Neural cell (in vitro differentiated cells): ENCODE data around the gene AFAP1L1. TPM values are rescaled to one million over a fixed set of nuclear protein-coding genes. Genes with fewer than 3 reads are reported as not detected.

Experiments used
- H2AFZ ChIP-seq: fragments of 200-600, 300-800 bp; sonication (generic), shearing (Covaris generic); 2 replicates; pipeline ENCODE4 v1.6.0; 2014; ENCODE audit warnings: low read depth, mild to moderate bottlenecking, antibody characterized with exemption, low read length, moderate library complexity
- H3F3A ChIP-seq: fragments of 200-600 bp; shearing (Covaris generic); 2 replicates; pipeline ENCODE4 v1.6.1; 2016; ENCODE audit warnings: mild to moderate bottlenecking, moderate library complexity, mixed read lengths, antibody characterized with exemption, low read length; ENCODE audit not compliant: insufficient read depth, poor library complexity, severe bottlenecking
- H3K27ac ChIP-seq: fragments of 200-600, 300-800 bp; sonication (generic), shearing (Covaris generic); 2 replicates; pipeline ENCODE4 v1.5.1; 2014; ENCODE audit warnings: mild to moderate bottlenecking, low read length, moderate library complexity
- H3K27me3 ChIP-seq: fragments of 300-800, 200-600 bp; sonication (generic), shearing (Covaris generic); 2 replicates; pipeline ENCODE4 v1.6.0; 2014; ENCODE audit warnings: mild to moderate bottlenecking, low read depth, low read length, moderate library complexity; ENCODE audit not compliant: insufficient read depth
- H3K36me3 ChIP-seq: fragments of 300-800, 200-600 bp; sonication (generic), shearing (Covaris generic); 2 replicates; pipeline ENCODE4 v1.5.1; 2014; ENCODE audit warnings: mild to moderate bottlenecking, antibody characterized with exemption, low read length, moderate library complexity; ENCODE audit not compliant: insufficient read depth
- H3K4me2 ChIP-seq: fragments of 300-800, 200-600 bp; sonication (generic), shearing (Covaris generic); 2 replicates; pipeline ENCODE4 v1.6.0; 2014; ENCODE audit warnings: mild to moderate bottlenecking, low read length
- H3K4me3 ChIP-seq: fragments of 300-800, 200-600 bp; sonication (generic), shearing (Covaris generic); 2 replicates; pipeline ENCODE4 v1.5.1; 2014; ENCODE audit warnings: mild to moderate bottlenecking, low read length, moderate library complexity
- H3K79me2 ChIP-seq: fragments of 200-600 bp; shearing (Covaris generic); replicated peaks from 2 replicates; pipeline ENCODE4 v1.6.0; 2014; ENCODE audit warnings: mild to moderate bottlenecking, low read length, moderate library complexity; ENCODE audit not compliant: insufficient read depth
- H3K9ac ChIP-seq: fragments of 300-800, 200-600 bp; sonication (generic), shearing (Covaris generic); 2 replicates; pipeline ENCODE4 v1.6.1; 2016; ENCODE audit warnings: mild to moderate bottlenecking, low read length, mixed read lengths
- H3K9me2 ChIP-seq: fragments of 200-600 bp; shearing (Covaris generic); 2 replicates; pipeline ENCODE4 v1.6.1; 2016; ENCODE audit warnings: mild to moderate bottlenecking, low read length, mixed read lengths; ENCODE audit not compliant: insufficient read depth
- H3K9me3 ChIP-seq: fragments of 200-600, 300-800 bp; sonication (generic), shearing (Covaris generic); 2 replicates; pipeline ENCODE4 v1.6.1; 2016; ENCODE audit warnings: mild to moderate bottlenecking, mixed run types, low read length, moderate library complexity, mixed read lengths
- H4K20me1 ChIP-seq: fragments of 200-600 bp; shearing (Covaris generic); 2 replicates; pipeline ENCODE4 v1.6.1; 2016; ENCODE audit warnings: mild to moderate bottlenecking, mixed run types; ENCODE audit not compliant: insufficient read depth
- CTCF ChIP-seq: fragments of 450-650 bp; IDR thresholded peaks from 2 replicates; pipeline ENCODE4 v1.5.1; 2014; ENCODE audit warnings: antibody characterized with exemption, mild to moderate bottlenecking, moderate library complexity; ENCODE audit not compliant: poor library complexity, severe bottlenecking
- EP300 ChIP-seq: fragments of 450-650 bp; conservative IDR thresholded peaks from 2 replicates; pipeline ENCODE4 v1.6.1; 2014; ENCODE audit warnings: antibody characterized with exemption, mild to moderate bottlenecking, moderate library complexity; ENCODE audit not compliant: poor library complexity, severe bottlenecking
- EZH2 ChIP-seq: fragments of 200-600, 300-800 bp; shearing (Covaris generic), sonication (generic); IDR thresholded peaks from 2 replicates; pipeline ENCODE4 v1.6.1; 2014; ENCODE audit warnings: antibody characterized with exemption, low read length, borderline replicate concordance, mild to moderate bottlenecking; ENCODE audit not compliant: insufficient read depth, poor library complexity, severe bottlenecking
- MXI1 ChIP-seq: fragments of 450-650 bp; conservative IDR thresholded peaks from 2 replicates; pipeline ENCODE4 v1.6.1; 2014; ENCODE audit warnings: antibody characterized with exemption, mild to moderate bottlenecking; ENCODE audit not compliant: poor library complexity, severe bottlenecking
- POLR2AphosphoS5 ChIP-seq: IDR thresholded peaks from 2 replicates; pipeline ENCODE4 v1.6.1; 2012
- RAD21 ChIP-seq: fragments of 450-650 bp; conservative IDR thresholded peaks from 2 replicates; pipeline ENCODE4 v1.6.1; 2014; ENCODE audit warnings: antibody characterized with exemption, mild to moderate bottlenecking, moderate library complexity
- REST ChIP-seq: IDR thresholded peaks from 2 replicates; pipeline ENCODE4 v1.6.1; 2012; ENCODE audit warnings: borderline replicate concordance
- SMC3 ChIP-seq: fragments of 450-650 bp; conservative IDR thresholded peaks from 2 replicates; pipeline ENCODE4 v1.6.1; 2014; ENCODE audit warnings: antibody characterized with exemption, mild to moderate bottlenecking, moderate library complexity; ENCODE audit not compliant: poor library complexity
- TAF1 ChIP-seq: IDR thresholded peaks from 2 replicates; pipeline ENCODE4 v1.6.1; 2012; ENCODE audit warnings: low read depth
- polyA plus RNA-seq: library from polyadenylated mRNA; depleted of rRNA; stranded (reverse); fragments of >200 nt; gene quantifications from 2 replicates; pipeline ENCODE4 v1.2.3, GENCODE V29; 2014

The AFAP1L1 gene
- polyA plus RNA-seq, 1 donor from 2014 or later = not detected

GRCh38 chr5:149344151-149344550 is 72.5 kb downstream of the AFAP1L1 start:
- no peaks in the 10 kb centered on the region for H3K27me3 ChIP-seq
- peak overlapping the region; percentile 80 for H3K4me3 ChIP-seq
- no peak for TF ChIP-seq EZH2
- no peak for TF ChIP-seq POLR2AphosphoS5
- no peak for TF ChIP-seq TAF1
- no peak for TF ChIP-seq RAD21
- TF ChIP-seq EP300 = no peak
- TF ChIP-seq MXI1 = no peak
- no peak for TF ChIP-seq REST
- TF ChIP-seq CTCF = no peak
- no peaks in the 10 kb centered on the region for H4K20me1 ChIP-seq
- no peaks in the 10 kb centered on the region for H3K36me3 ChIP-seq
- H3K9me2 ChIP-seq = no peaks in the 10 kb centered on the region
- no peak overlapping the region for H3K4me2 ChIP-seq
- peak overlapping the region; percentile 86 for H3K27ac ChIP-seq
- peak overlapping the region; percentile 71 for H3K9ac ChIP-seq
- H3F3A ChIP-seq = no peaks in the 10 kb centered on the region
- H3K79me2 ChIP-seq = peaks cover 10% of the 10 kb centered on the region
- H2AFZ ChIP-seq = no peak overlapping the region
- no peaks in the 10 kb centered on the region for H3K9me3 ChIP-seq

- H3K4me2 ChIP-seq = peak within 1 kb of the TSS; percentile 71
Measured at GRCh38 chr5:149345147-149345891, 73.7 kb downstream of the AFAP1L1 start, which contains the start of gene GRPEL2. Gene GRPEL2, plus strand, starts transcription at chr5:149345499. Its CDS starts 41 bp downstream, at chr5:149345540.

More at GRCh38 chr5:149345147-149345891, 73.7 kb downstream of the AFAP1L1 start, which contains the start of gene GRPEL2:
- Histone ChIP-seq H3K27ac (peak within 1 kb of the TSS; percentile 86), H3K4me3 (peak within 1 kb of the TSS; percentile 80), H3K27me3 (no peaks in the 10 kb centered on the region), H3K79me2 (peaks cover 10% of the 10 kb centered on the region), H3K36me3 (no peaks in the 10 kb centered on the region), H3K9me2 (no peaks in the 10 kb centered on the region), H3K9ac (peak within 1 kb of the TSS; percentile 71), H3K9me3 (no peaks in the 10 kb centered on the region), H4K20me1 (no peaks in the 10 kb centered on the region), H3F3A (no peaks in the 10 kb centered on the region), H2AFZ (peak within 1 kb of the TSS; percentile 86)
- no peak for TF ChIP-seq CTCF
- peak; percentile 90 for TF ChIP-seq POLR2AphosphoS5
- TF ChIP-seq REST = peak; percentile 45
- no peak for TF ChIP-seq RAD21
- TF ChIP-seq EP300 = peak; percentile 42
- no peak for TF ChIP-seq SMC3
- peak; percentile 71 for TF ChIP-seq TAF1
- peak; percentile 92 for TF ChIP-seq MXI1
- no peak for TF ChIP-seq EZH2
